CD4-positive, alpha-beta T cell (primary cell): ENCODE results near the gene CACNA2D4. TPM values are rescaled to one million over a fixed set of nuclear protein-coding genes. Genes with fewer than 3 reads are reported as not detected.

Experiments used
- ATAC-seq: fragments of 200-7000 bp; cut with Tn5 transposase; one replicate; pipeline ENCODE4 v1.10.0; 2022; ENCODE audit warnings: mild to moderate bottlenecking; ENCODE audit not compliant: poor library complexity
- CTCF ChIA-PET: fragments of 350-600 bp; sonication (Branson Sonifier 250); formaldehyde crosslinking; loops from one replicate; lab custom pipeline; 2021; ENCODE audit warnings: antibody characterized with exemption, inconsistent platforms; lab: Charles Lee
- POLR2A ChIA-PET: fragments of 350-600 bp; sonication (Branson Sonifier 250); formaldehyde crosslinking; loops from one replicate; lab custom pipeline; 2021; ENCODE audit warnings: antibody characterized with exemption, inconsistent platforms; lab: Charles Lee
- DNase-seq, 14 experiments: peaks; one replicate each; pipeline ENCODE4 v3.0.0-alpha.2; 2013 to 2020; ENCODE audit warnings: mixed read lengths in 2 of 14
- H3K27ac ChIP-seq, 2 donors: one replicate each; pipeline versions ENCODE4 v1.5.1 to v1.7.0; 2013; ENCODE audit warnings: low read length in 2 of 2, low read depth in 1 of 2, mild to moderate bottlenecking in 1 of 2
- H3K27me3 ChIP-seq, 2 experiments: 1 replicate in 1 of 2; 2 replicates in 1 of 2; pipeline versions ENCODE4 v1.6.1 to v1.7.0; 2013; ENCODE audit warnings: low read length in 2 of 2, control low read depth in 1 of 2, mild to moderate bottlenecking in 1 of 2, moderate library complexity in 1 of 2; ENCODE audit not compliant: insufficient read depth in 2 of 2, control insufficient read depth in 1 of 2
- H3K36me3 ChIP-seq: one replicate; pipeline ENCODE4 v1.6.1; 2013; ENCODE audit warnings: low read length, control low read depth; ENCODE audit not compliant: insufficient read depth
- H3K4me1 ChIP-seq: one replicate; pipeline ENCODE4 v1.6.1; 2013; ENCODE audit warnings: low read length, control low read depth; ENCODE audit not compliant: insufficient read depth
- H3K4me3 ChIP-seq: one replicate; pipeline ENCODE4 v1.5.1; 2013; ENCODE audit warnings: mild to moderate bottlenecking, low read length, moderate library complexity
- H3K9me3 ChIP-seq, 2 experiments: 1 replicate in 1 of 2; 2 replicates in 1 of 2; pipeline versions ENCODE4 v1.6.1 to v1.7.0; 2013; ENCODE audit warnings: low read length in 2 of 2, mild to moderate bottlenecking in 2 of 2, control low read depth in 1 of 2, moderate library complexity in 1 of 2; ENCODE audit not compliant: control insufficient read depth in 1 of 2, insufficient read depth in 1 of 2
- H3K27ac Mint-ChIP-seq: one replicate; pipeline ENCODE4 v1.8.0; 2020; ENCODE audit warnings: mixed read lengths
- H3K27me3 Mint-ChIP-seq: one replicate; pipeline ENCODE4 v1.8.0; 2021; ENCODE audit warnings: mixed read lengths
- H3K36me3 Mint-ChIP-seq: one replicate; pipeline ENCODE4 v1.8.0; 2021; ENCODE audit warnings: low read depth, mixed read lengths
- H3K4me1 Mint-ChIP-seq: one replicate; pipeline ENCODE4 v1.8.0; 2021; ENCODE audit warnings: low read depth, mixed read lengths
- H3K4me3 Mint-ChIP-seq: one replicate; pipeline ENCODE4 v1.8.0; 2020; ENCODE audit warnings: mild to moderate bottlenecking, mixed read lengths
- H3K9me3 Mint-ChIP-seq: one replicate; pipeline ENCODE4 v1.8.0; 2020; ENCODE audit warnings: mixed read lengths
- intact Hi-C, 2 experiments: fragments of 100-400 bp; cut with DNase I in 1 of 2; cut with micrococcal nuclease in 1 of 2; formaldehyde crosslinking; loops; one replicate each; pipeline versions ENCODE4 v1.15.1 to v1.9.0; 2023 to 2025; cut with DNase I, micrococcal nuclease
- total RNA-seq, 174 experiments: library from RNA in 2 of 174; stranded (reverse) in 2 of 174; gene quantifications; one replicate each; pipeline ENCODE4 v1.2.3 and lab custom pipeline; 2021 to 2026
- TF ChIP-seq, protein P1 (sequence below): fragments of 200-600 bp; IDR thresholded peaks from one replicate; pipeline ENCODE4 v1.8.0; 2022; ENCODE audit warnings: antibody characterized with exemption, mild to moderate bottlenecking

Gene CACNA2D4
- total RNA-seq, 2 experiments from 2014 or later = 10.5 to 11.3 TPM

- no peak overlapping the region for H3K4me3 Mint-ChIP-seq
- H3K4me1 Mint-ChIP-seq = peaks cover 20% of the 10 kb centered on the region
- H3K27ac Mint-ChIP-seq = no peak overlapping the region
- POLR2A ChIA-PET = no interaction called here
- TF ChIP-seq, protein P1, sequence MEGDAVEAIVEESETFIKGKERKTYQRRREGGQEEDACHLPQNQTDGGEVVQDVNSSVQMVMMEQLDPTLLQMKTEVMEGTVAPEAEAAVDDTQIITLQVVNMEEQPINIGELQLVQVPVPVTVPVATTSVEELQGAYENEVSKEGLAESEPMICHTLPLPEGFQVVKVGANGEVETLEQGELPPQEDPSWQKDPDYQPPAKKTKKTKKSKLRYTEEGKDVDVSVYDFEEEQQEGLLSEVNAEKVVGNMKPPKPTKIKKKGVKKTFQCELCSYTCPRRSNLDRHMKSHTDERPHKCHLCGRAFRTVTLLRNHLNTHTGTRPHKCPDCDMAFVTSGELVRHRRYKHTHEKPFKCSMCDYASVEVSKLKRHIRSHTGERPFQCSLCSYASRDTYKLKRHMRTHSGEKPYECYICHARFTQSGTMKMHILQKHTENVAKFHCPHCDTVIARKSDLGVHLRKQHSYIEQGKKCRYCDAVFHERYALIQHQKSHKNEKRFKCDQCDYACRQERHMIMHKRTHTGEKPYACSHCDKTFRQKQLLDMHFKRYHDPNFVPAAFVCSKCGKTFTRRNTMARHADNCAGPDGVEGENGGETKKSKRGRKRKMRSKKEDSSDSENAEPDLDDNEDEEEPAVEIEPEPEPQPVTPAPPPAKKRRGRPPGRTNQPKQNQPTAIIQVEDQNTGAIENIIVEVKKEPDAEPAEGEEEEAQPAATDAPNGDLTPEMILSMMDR = no peak
- no peak for DNase-seq
- ATAC-seq = no peak
- H3K27me3 Mint-ChIP-seq = no peaks in the 10 kb centered on the region
- H3K4me1 ChIP-seq = no peaks in the 10 kb centered on the region
- no peaks in the 10 kb centered on the region for H3K9me3 Mint-ChIP-seq
- intact Hi-C loops = loop anchor here in 1 of 2 experiments (5.0 kb wide), 1 partner anchor 38 kb away; no protein-coding TSS in a partner anchor
- H3K36me3 ChIP-seq = peaks cover 11% of the 10 kb centered on the region
- peaks cover 46% of the 10 kb centered on the region for H3K36me3 Mint-ChIP-seq
- CTCF ChIA-PET = interaction anchor here (1.1 kb wide), 1 partner anchor 15 kb away, joined by 3 read pairs; no protein-coding TSS in a partner anchor
- H3K27ac ChIP-seq = no peak overlapping the region
- H3K27me3 ChIP-seq = no peaks in the 10 kb centered on the region
- H3K9me3 ChIP-seq = no peaks in the 10 kb centered on the region
- H3K4me3 ChIP-seq = no peak overlapping the region
Measured at GRCh38 chr12:1760566-1761382, 157.7 kb downstream of the CACNA2D4 start.

DNA sequence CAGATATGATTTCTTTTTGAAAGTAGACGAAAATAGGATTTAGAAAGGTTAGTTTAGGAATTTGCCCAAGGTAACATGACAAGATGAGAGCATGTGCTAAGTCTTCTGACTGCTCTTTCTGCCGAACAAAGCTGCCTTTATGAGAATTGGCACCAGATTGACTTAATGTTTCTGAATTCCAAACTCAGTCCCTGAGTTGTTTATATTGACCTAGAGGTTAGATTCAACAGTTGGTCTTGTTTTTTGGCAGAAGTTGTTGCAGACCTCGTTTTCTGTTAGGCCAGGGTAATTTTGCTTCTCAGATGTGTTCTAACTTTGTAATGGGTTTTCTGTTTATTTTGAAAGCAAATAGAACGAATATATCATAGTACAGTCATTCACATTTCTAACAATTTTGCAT, 159.6 kb downstream of the CACNA2D4 start:
- no peak for ATAC-seq
- Mint-ChIP-seq H3K27ac (no peak overlapping the region), H3K4me3 (no peak overlapping the region), H3K9me3 (no peaks in the 10 kb centered on the region), H3K36me3 (peaks cover 62% of the 10 kb centered on the region), H3K27me3 (no peaks in the 10 kb centered on the region), H3K4me1 (peaks cover 15% of the 10 kb centered on the region)
- Histone ChIP-seq H3K9me3 (no peaks in the 10 kb centered on the region), H3K36me3 (peaks cover 24% of the 10 kb centered on the region), H3K4me3 (no peak overlapping the region), H3K27me3 (no peaks in the 10 kb centered on the region), H3K4me1 (no peaks in the 10 kb centered on the region), H3K27ac (no peak overlapping the region)
- DNase-seq = no peak
- intact Hi-C loops = no loop called here
- TF ChIP-seq, protein P1 = no peak
- CTCF ChIA-PET = interaction anchor here (1.0 kb wide), 1 partner anchor 9 kb away, joined by 6 read pairs; no protein-coding TSS in a partner anchor
- POLR2A ChIA-PET = interaction anchor here (0.7 kb wide), 1 partner anchor 251 kb away, joined by 3 read pairs; no protein-coding TSS in a partner anchor

DNA sequence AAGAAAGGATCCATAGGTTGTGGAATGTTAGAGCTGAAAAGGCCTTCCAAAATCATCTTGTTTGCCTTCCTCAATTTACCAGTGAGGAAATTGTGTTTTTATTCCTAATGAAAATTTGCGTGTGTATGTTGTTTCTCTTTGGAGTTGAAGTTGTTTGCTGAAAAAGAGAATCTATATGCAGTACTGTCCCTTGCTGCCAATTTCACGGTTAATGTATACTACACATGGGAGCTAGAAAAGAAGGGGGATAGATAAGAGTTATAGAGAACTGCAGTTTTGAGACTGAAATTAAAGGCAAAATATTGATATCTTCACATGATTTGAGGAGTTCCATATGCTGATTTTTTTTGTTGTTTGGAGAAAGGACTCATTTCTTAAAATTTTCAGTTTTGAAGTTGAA, 160.1 kb downstream of the CACNA2D4 start:
- H3K4me3 Mint-ChIP-seq = no peak overlapping the region
- H3K4me1 Mint-ChIP-seq = peaks cover 15% of the 10 kb centered on the region
- H3K27ac Mint-ChIP-seq = no peak overlapping the region
- TF ChIP-seq, protein P1 = no peak
- H3K36me3 ChIP-seq = peaks cover 24% of the 10 kb centered on the region
- no peak overlapping the region for H3K27ac ChIP-seq
- peaks cover 63% of the 10 kb centered on the region for H3K36me3 Mint-ChIP-seq
- intact Hi-C loops = no loop called here
- DNase-seq (no peak), ATAC-seq (no peak)
- no peaks in the 10 kb centered on the region for H3K27me3 Mint-ChIP-seq
- POLR2A ChIA-PET = no interaction called here
- CTCF ChIA-PET = interaction anchor here (1.0 kb wide), 1 partner anchor 8 kb away, joined by 6 read pairs; no protein-coding TSS in a partner anchor
- no peak overlapping the region for H3K4me3 ChIP-seq
- no peaks in the 10 kb centered on the region for H3K4me1 ChIP-seq
- no peaks in the 10 kb centered on the region for H3K9me3 ChIP-seq
- no peaks in the 10 kb centered on the region for H3K27me3 ChIP-seq
- no peaks in the 10 kb centered on the region for H3K9me3 Mint-ChIP-seq
